HG02763 (cell line): Measurements from ENCODE around the gene SAMM50.

Source experiments
- ATAC-seq: cut with Tn5 transposase; IDR thresholded peaks from one replicate; pipeline ENCODE4 v1.9.1; 2021; ENCODE audit warnings: mild to moderate bottlenecking, moderate library complexity; ENCODE audit not compliant: unreplicated experiment

Gene SAMM50

GRCh38 chr22:44026630-44027511, 71.6 kb downstream of the SAMM50 start:
- peak; percentile 47 for ATAC-seq

- ATAC-seq = no peak
Observed at GRCh38 chr22:44028091-44028490, 72.8 kb downstream of the SAMM50 start.

GRCh38 chr22:44029069-44029468, 73.8 kb downstream of the SAMM50 start:
- no peak for ATAC-seq

- ATAC-seq = no peak
Observed at GRCh38 chr22:44030051-44030701, 74.9 kb downstream of the SAMM50 start.

GRCh38 chr22:44030702-44031082, 75.5 kb downstream of the SAMM50 start:
- no peak for ATAC-seq

GRCh38 chr22:44031158-44031952, 76.1 kb downstream of the SAMM50 start:
- no peak for ATAC-seq

- ATAC-seq = no peak
Observed at GRCh38 chr22:44032126-44032730, 77.0 kb downstream of the SAMM50 start.

- ATAC-seq = no peak
Observed at GRCh38 chr22:44033287-44033686, 78.0 kb downstream of the SAMM50 start.

- no peak for ATAC-seq
Observed at GRCh38 chr22:44033694-44034093, 78.5 kb downstream of the SAMM50 start.

- ATAC-seq = no peak
Observed at GRCh38 chr22:44037519-44038375, 82.5 kb downstream of the SAMM50 start.

- no peak for ATAC-seq
Observed at GRCh38 chr22:44039566-44040171, 84.4 kb downstream of the SAMM50 start.

- no peak for ATAC-seq
Observed at GRCh38 chr22:44042249-44043218, 87.3 kb downstream of the SAMM50 start.

- no peak for ATAC-seq
Observed at GRCh38 chr22:44045145-44045544, 89.9 kb downstream of the SAMM50 start.
